Measurements from ENCODE around the gene LIFR. TPM values are rescaled to one million over a fixed set of nuclear protein-coding genes. Genes with fewer than 3 reads are reported as not detected.
A peak's percentile ranks its signal among the peaks of the same experiment; 100 is the strongest.
"Not testable (repeated sequence)": the region's sequence is repeated elsewhere in the genome, so short reads cannot be mapped to it uniquely, and the experiment has no call there.

LIFR gene
- total RNA-seq, 1 donor from 2014 or later: 26.4 TPM

- no peak for DNase-seq (ENCODE audit: low read depth in 2 of 2)
Observed at GRCh38 chr5:38524022-38524421, 32.4 kb downstream of the LIFR start.

GRCh38 chr5:38519476-38519875 is 37.0 kb downstream of the LIFR start:
- DNase-seq (ENCODE audit: low read depth in 2 of 2): no peak

GRCh38 chr5:38518341-38518740 is 38.1 kb downstream of the LIFR start:
- no peak for DNase-seq (ENCODE audit: low read depth in 2 of 2)

GRCh38 chr5:38516649-38517048 is 39.8 kb downstream of the LIFR start:
- not testable (repeated sequence) for DNase-seq (ENCODE audit: low read depth in 2 of 2)

- peak; percentile 47 to 68 for DNase-seq (ENCODE audit: low read depth in 2 of 2)
Observed at GRCh38 chr5:38515646-38516045, 40.8 kb downstream of the LIFR start.

GRCh38 chr5:38515092-38515491 is 41.4 kb downstream of the LIFR start:
- DNase-seq (ENCODE audit: low read depth in 2 of 2): no peak

GRCh38 chr5:38509185-38509584 is 47.3 kb downstream of the LIFR start:
- no peak for DNase-seq (ENCODE audit: low read depth in 2 of 2)

GRCh38 chr5:38506302-38506701 is 50.1 kb downstream of the LIFR start:
- DNase-seq (ENCODE audit: low read depth in 2 of 2): no peak

- DNase-seq (ENCODE audit: low read depth in 2 of 2): no peak
Observed at GRCh38 chr5:38500573-38501260, 55.7 kb downstream of the LIFR start.

- peak; percentile 3 to 11 for DNase-seq (ENCODE audit: low read depth in 2 of 2)
Observed at GRCh38 chr5:38497946-38498345, 58.5 kb downstream of the LIFR start.

GRCh38 chr5:38494763-38495162 is 61.7 kb downstream of the LIFR start:
- no peak for DNase-seq (ENCODE audit: low read depth in 2 of 2)

- no peak for DNase-seq (ENCODE audit: low read depth in 2 of 2)
Observed at GRCh38 chr5:38494175-38494574, 62.3 kb downstream of the LIFR start.

- DNase-seq (ENCODE audit: low read depth in 2 of 2): no peak
Observed at GRCh38 chr5:38483805-38484398, 72.5 kb downstream of the LIFR start.

- no peak for DNase-seq (ENCODE audit: low read depth in 2 of 2)
Observed at GRCh38 chr5:38479315-38479904, 77.0 kb downstream of the LIFR start.

GRCh38 chr5:38478878-38479277 is 77.6 kb downstream of the LIFR start:
- no peak for DNase-seq (ENCODE audit: low read depth in 2 of 2)

- DNase-seq (ENCODE audit: low read depth in 2 of 2): no peak
Observed at GRCh38 chr5:38478166-38478565, 78.3 kb downstream of the LIFR start.

- peak; percentile 28 to 61 for DNase-seq (ENCODE audit: low read depth in 2 of 2)
Observed at GRCh38 chr5:38473008-38473407, 83.4 kb downstream of the LIFR start.

GRCh38 chr5:38472541-38472940 is 83.9 kb downstream of the LIFR start:
- no peak for DNase-seq (ENCODE audit: low read depth in 2 of 2)

GRCh38 chr5:38471709-38472108 is 84.7 kb downstream of the LIFR start:
- DNase-seq (ENCODE audit: low read depth in 2 of 2): no peak

- DNase-seq (ENCODE audit: low read depth in 2 of 2): no peak
Observed at GRCh38 chr5:38469707-38470267, 86.7 kb downstream of the LIFR start.

- peak in 1 of 2 donors; percentile 10 for DNase-seq (ENCODE audit: low read depth in 2 of 2)
Observed at GRCh38 chr5:38468978-38469706, 87.3 kb downstream of the LIFR start.

GRCh38 chr5:38468202-38468673 is 88.2 kb downstream of the LIFR start:
- peak; percentile 81 to 94 for DNase-seq (ENCODE audit: low read depth in 2 of 2)

All from lung microvascular endothelial cell (primary cell).